Mucosa of rectum (tissue), 2 donors: ENCODE results near the gene STING1.

Experiments
- H3K27ac ChIP-seq, 2 donors: one replicate each; pipeline ENCODE4 v1.7.0; 2013; ENCODE audit warnings: inconsistent platforms in 2 of 2, low read depth in 2 of 2, low read length in 2 of 2
- H3K27me3 ChIP-seq, 2 donors: one replicate each; pipeline ENCODE4 v1.7.0; 2013; ENCODE audit warnings: low read length in 2 of 2; ENCODE audit not compliant: control insufficient read depth in 2 of 2, insufficient read depth in 2 of 2
- H3K36me3 ChIP-seq, 2 donors: one replicate each; pipeline ENCODE4 v1.7.0; 2013; ENCODE audit warnings: low read length in 2 of 2; ENCODE audit not compliant: control insufficient read depth in 2 of 2, insufficient read depth in 2 of 2
- H3K4me1 ChIP-seq, 2 donors: one replicate each; pipeline ENCODE4 v1.7.0; 2013; ENCODE audit warnings: low read length in 2 of 2, mild to moderate bottlenecking in 1 of 2; ENCODE audit not compliant: control insufficient read depth in 2 of 2, insufficient read depth in 2 of 2
- H3K4me3 ChIP-seq, 2 donors: one replicate each; pipeline ENCODE4 v1.7.0; 2013; ENCODE audit warnings: low read length in 2 of 2
- H3K9ac ChIP-seq, 2 donors: one replicate each; pipeline ENCODE4 v1.7.0; 2013; ENCODE audit warnings: low read length in 2 of 2, low read depth in 1 of 2, mild to moderate bottlenecking in 1 of 2
- H3K9me3 ChIP-seq, 2 donors: one replicate each; pipeline ENCODE4 v1.7.0; 2013; ENCODE audit warnings: low read length in 2 of 2; ENCODE audit not compliant: control insufficient read depth in 2 of 2
- donor health status: healthy.
- donor health status: Normal muscosa, but diverticular disease.

Gene STING1

DNA sequence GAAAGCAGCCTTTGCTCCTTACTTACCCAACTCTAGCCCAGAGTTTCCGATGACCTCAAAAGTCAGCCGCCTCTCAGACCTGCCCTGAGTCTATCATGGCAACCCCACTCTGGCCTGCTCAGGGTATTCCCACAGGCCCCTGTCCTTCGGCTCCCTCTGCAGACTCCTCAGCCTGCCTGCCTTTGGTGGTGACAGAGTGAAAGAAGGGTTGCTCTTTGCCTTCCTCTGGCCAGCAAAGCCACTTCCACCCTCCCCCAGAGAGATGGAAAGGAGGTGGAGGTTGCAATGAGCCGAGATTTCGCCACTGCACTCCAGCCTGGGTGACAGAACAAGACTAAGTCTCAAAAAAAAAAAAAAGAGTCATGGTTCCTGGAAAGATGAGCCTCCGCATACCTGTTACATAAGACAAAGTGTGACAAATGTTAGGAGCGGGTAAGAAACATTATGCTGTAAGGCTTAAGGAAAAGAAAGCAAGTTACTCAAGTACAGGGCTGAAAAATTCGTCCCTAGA is 14.1 kb downstream of the STING1 start:
- H3K9ac ChIP-seq: no peak overlapping the region

DNA sequence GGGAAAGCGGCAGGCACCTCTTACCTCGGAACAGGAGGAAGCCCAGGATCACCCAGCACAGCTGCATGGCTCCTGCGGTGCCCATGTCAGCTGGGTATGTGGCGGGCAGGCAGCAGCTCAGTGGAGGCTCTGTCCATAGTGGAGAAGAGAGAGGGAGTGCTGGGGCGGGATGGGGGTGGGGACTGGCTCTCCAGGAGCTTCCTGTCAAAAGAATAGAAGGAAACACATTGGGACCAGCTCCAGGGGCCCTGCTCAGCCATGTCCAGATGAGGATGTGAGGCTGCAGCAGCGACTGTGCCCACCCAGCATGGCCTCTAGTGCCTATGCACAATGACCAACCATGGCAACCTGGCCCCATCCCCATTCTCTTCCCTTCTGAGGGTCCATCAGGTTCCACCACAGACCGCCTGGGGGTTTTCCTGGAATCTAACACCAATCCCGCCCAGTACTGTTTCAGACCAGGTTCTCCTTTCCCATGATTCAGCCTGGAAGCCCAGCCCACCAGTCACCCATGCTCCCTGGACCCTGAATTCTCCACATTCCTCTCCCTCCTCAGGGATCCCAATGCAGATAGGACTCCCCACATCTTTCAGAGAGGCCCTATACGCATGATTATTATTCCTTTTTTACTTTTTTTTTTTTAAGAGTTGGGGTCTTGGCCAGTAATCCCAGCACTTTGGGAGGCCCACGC is 19.8 kb downstream of the STING1 start, which contains the start of gene ECSCR:
ECSCR (minus strand) TSS at position 158 of the 691 bp plus-strand sequence; CDS start at position 85, 73 bp downstream.
- Histone ChIP-seq H3K4me1 (peaks cover 10 to 13% of the 10 kb centered on the region in 2 donors), H3K4me3 (peak within 1 kb of the TSS; percentile 14 to 33), H3K27ac (peak within 1 kb of the TSS in 1 of 2 donors; percentile 39), H3K9ac (no peak within 1 kb of the TSS), H3K27me3 (no peaks in the 10 kb centered on the region), H3K36me3 (no peaks in the 10 kb centered on the region), H3K9me3 (no peaks in the 10 kb centered on the region)

More for the DNA sequence above, 14.1 kb downstream of the STING1 start:
- H3K4me3 ChIP-seq: no peak overlapping the region
- no peaks in the 10 kb centered on the region for H3K9me3 ChIP-seq
- H3K27ac ChIP-seq: no peak overlapping the region
- H3K27me3 ChIP-seq: peaks cover 0 to 2% of the 10 kb centered on the region in 2 donors
- H3K36me3 ChIP-seq: no peaks in the 10 kb centered on the region
- H3K4me1 ChIP-seq: peaks cover 12 to 15% of the 10 kb centered on the region in 2 donors

- no peaks in the 10 kb centered on the region for H3K36me3 ChIP-seq
- no peaks in the 10 kb centered on the region for H3K9me3 ChIP-seq
- H3K4me1 ChIP-seq: peaks cover 10 to 13% of the 10 kb centered on the region in 2 donors
- H3K27me3 ChIP-seq: no peaks in the 10 kb centered on the region
- peak overlapping the region; percentile 14 to 23 for H3K4me3 ChIP-seq
- peak overlapping the region in 1 of 2 donors; percentile 39 for H3K27ac ChIP-seq
- H3K9ac ChIP-seq: no peak overlapping the region
These were observed 20.9 kb downstream of the STING1 start for GRCh38 chr5:139461698-139462097.

DNA sequence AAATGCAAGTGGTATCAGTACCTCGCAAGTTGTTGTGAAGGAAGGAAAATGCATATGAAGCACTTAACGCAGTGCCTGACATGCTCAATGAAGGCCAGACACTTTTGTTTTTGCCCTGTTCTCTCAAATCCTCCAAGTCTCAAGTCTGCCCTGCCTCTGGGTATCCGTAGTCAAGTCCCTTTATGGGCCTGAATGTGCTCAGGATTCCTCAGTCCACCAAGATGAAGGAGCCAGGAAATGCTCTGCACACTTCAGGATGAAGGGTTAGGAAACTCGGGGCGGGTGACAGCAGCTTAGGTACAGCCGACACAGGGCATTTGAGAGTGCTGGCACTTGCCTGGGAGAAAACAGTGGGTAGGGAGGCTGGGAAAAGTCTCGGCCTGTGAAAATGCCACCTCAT is 21.4 kb downstream of the STING1 start:
- Histone ChIP-seq H3K36me3 (no peaks in the 10 kb centered on the region), H3K9me3 (no peaks in the 10 kb centered on the region), H3K9ac (no peak overlapping the region), H3K27ac (peak overlapping the region in 1 of 2 donors; percentile 39), H3K27me3 (no peaks in the 10 kb centered on the region), H3K4me3 (peak overlapping the region in 1 of 2 donors; percentile 14), H3K4me1 (peaks cover 10 to 13% of the 10 kb centered on the region in 2 donors)

GRCh38 chr5:139460455-139460854 is 22.1 kb downstream of the STING1 start:
- Histone ChIP-seq H3K9me3 (no peaks in the 10 kb centered on the region), H3K36me3 (no peaks in the 10 kb centered on the region), H3K27me3 (no peaks in the 10 kb centered on the region), H3K27ac (no peak overlapping the region), H3K4me1 (peaks cover 10 to 13% of the 10 kb centered on the region in 2 donors), H3K9ac (no peak overlapping the region), H3K4me3 (no peak overlapping the region)

GRCh38 chr5:139459451-139459934 is 23.1 kb downstream of the STING1 start:
- peak overlapping the region in 1 of 2 donors; percentile 7 for H3K4me3 ChIP-seq
- peaks cover 10 to 13% of the 10 kb centered on the region in 2 donors for H3K4me1 ChIP-seq
- no peaks in the 10 kb centered on the region for H3K27me3 ChIP-seq
- peak overlapping the region; percentile 49 to 53 for H3K27ac ChIP-seq
- no peaks in the 10 kb centered on the region for H3K36me3 ChIP-seq
- no peak overlapping the region for H3K9ac ChIP-seq
- H3K9me3 ChIP-seq: no peaks in the 10 kb centered on the region

DNA sequence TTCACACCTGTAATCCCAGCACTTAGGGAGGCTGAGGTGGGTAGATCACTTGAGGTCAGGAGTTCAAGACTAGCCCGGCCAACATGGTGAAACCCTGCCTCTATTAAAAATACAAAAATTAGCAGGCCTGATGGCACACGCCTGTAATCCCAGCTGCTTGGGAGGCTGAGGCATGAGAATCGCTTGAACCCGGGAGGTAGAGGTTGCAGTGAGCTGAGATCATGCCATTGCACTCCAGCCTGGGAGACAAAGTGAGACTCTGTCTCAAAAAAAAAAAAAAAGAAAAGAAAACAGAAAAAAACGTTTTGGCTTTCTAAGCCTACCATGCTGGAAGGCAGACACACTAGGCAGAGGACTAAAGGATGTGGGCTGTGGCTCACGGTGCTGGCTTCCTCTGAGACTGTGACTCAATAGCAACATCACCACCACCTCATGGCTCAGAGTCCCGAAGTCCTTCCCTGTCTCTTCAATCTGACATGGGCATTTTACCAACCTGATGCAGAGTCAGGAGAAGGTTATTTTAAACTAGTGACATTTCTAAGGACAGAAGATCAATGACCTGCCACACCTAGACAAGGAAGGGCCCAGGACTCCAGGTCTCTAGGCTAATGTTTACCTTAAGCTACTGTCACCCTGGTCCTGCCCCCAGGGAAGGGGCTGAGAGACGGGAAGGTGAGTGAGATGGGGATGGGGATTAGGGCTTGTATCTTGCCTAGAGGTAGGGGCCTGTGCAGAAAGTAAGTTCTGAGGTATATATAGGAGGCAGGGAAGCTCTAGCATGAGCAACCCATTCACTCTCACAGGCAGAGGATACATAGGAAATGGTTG is 23.8 kb downstream of the STING1 start:
- Histone ChIP-seq H3K9me3 (no peaks in the 10 kb centered on the region), H3K27me3 (no peaks in the 10 kb centered on the region), H3K4me1 (peaks cover 10 to 13% of the 10 kb centered on the region in 2 donors), H3K4me3 (peak overlapping the region in 1 of 2 donors; percentile 5), H3K9ac (peak overlapping the region in 1 of 2 donors; percentile 11), H3K36me3 (no peaks in the 10 kb centered on the region), H3K27ac (peak overlapping the region; percentile 49 to 53)

- Histone ChIP-seq H3K27me3 (no peaks in the 10 kb centered on the region), H3K27ac (no peak overlapping the region), H3K36me3 (no peaks in the 10 kb centered on the region), H3K9ac (no peak overlapping the region), H3K9me3 (no peaks in the 10 kb centered on the region), H3K4me1 (peaks cover 10 to 13% of the 10 kb centered on the region in 2 donors), H3K4me3 (no peak overlapping the region)
These were observed 24.8 kb downstream of the STING1 start for GRCh38 chr5:139457653-139458306.

- Histone ChIP-seq H3K36me3 (no peaks in the 10 kb centered on the region), H3K27ac (no peak overlapping the region), H3K9me3 (no peaks in the 10 kb centered on the region), H3K27me3 (no peaks in the 10 kb centered on the region), H3K4me3 (no peak overlapping the region), H3K9ac (no peak overlapping the region), H3K4me1 (peaks cover 10 to 13% of the 10 kb centered on the region in 2 donors)
These were observed 25.3 kb downstream of the STING1 start for GRCh38 chr5:139457241-139457640.
